GM18909 (cell line): ENCODE results near the gene IGF1R.

Experiments used
- ATAC-seq: cut with Tn5 transposase; IDR thresholded peaks from one replicate; pipeline ENCODE4 v1.9.1; 2021; ENCODE audit warnings: mild to moderate bottlenecking; ENCODE audit not compliant: unreplicated experiment, poor library complexity

The IGF1R gene

GRCh38 chr15:98737159-98737558 is 88.8 kb downstream of the IGF1R start:
- no peak for ATAC-seq

GRCh38 chr15:98737721-98738120 is 89.4 kb downstream of the IGF1R start:
- ATAC-seq, result no peak

GRCh38 chr15:98738689-98739401 is 90.5 kb downstream of the IGF1R start:
- ATAC-seq, result no peak

GRCh38 chr15:98740295-98740694 is 92.0 kb downstream of the IGF1R start:
- peak; percentile 46 for ATAC-seq

- ATAC-seq, result no peak
These were observed 92.6 kb downstream of the IGF1R start for GRCh38 chr15:98740963-98741362.

- ATAC-seq, result no peak
These were observed 94.8 kb downstream of the IGF1R start for GRCh38 chr15:98743177-98743576.

- ATAC-seq, result no peak
These were observed 96.2 kb downstream of the IGF1R start for GRCh38 chr15:98744506-98744905.

GRCh38 chr15:98745179-98745578 is 96.8 kb downstream of the IGF1R start:
- ATAC-seq, result no peak

- no peak for ATAC-seq
These were observed 97.5 kb downstream of the IGF1R start for GRCh38 chr15:98745650-98746374.

- ATAC-seq, result no peak
These were observed 98.2 kb downstream of the IGF1R start for GRCh38 chr15:98746375-98747155.

GRCh38 chr15:98751767-98752166 is 103.4 kb downstream of the IGF1R start:
- ATAC-seq, result no peak

GRCh38 chr15:98753726-98754656 is 105.7 kb downstream of the IGF1R start:
- no peak for ATAC-seq

GRCh38 chr15:98754657-98755022 is 106.3 kb downstream of the IGF1R start:
- ATAC-seq, result no peak

GRCh38 chr15:98755138-98755537 is 106.8 kb downstream of the IGF1R start:
- no peak for ATAC-seq

GRCh38 chr15:98755781-98756180 is 107.4 kb downstream of the IGF1R start:
- no peak for ATAC-seq

GRCh38 chr15:98758224-98758623 is 109.9 kb downstream of the IGF1R start:
- ATAC-seq, result no peak

GRCh38 chr15:98759277-98759676 is 110.9 kb downstream of the IGF1R start:
- ATAC-seq, result no peak

- ATAC-seq, result no peak
These were observed 111.9 kb downstream of the IGF1R start for GRCh38 chr15:98760112-98760826.

GRCh38 chr15:98760975-98761374 is 112.6 kb downstream of the IGF1R start:
- ATAC-seq, result no peak

GRCh38 chr15:98763179-98763578 is 114.8 kb downstream of the IGF1R start:
- no peak for ATAC-seq
